A549 (cell line): Measurements from ENCODE around the gene POLR3F. TPM values are rescaled to one million over a fixed set of nuclear protein-coding genes. Genes with fewer than 3 reads are reported as not detected.

ENCODE experiments used
- ATAC-seq, 2 experiments: fragments of 200-7000 bp in 1 of 2; fragments of >200 bp in 1 of 2; cut with Nextera tagmentation in 1 of 2; cut with Tn5 transposase in 1 of 2; 3 replicates each; pipeline versions ENCODE4 v1.8.0 to v1.9.1; 2018 to 2020; ENCODE audit warnings: mild to moderate bottlenecking in 1 of 2, moderate library complexity in 1 of 2
- CTCF ChIA-PET: fragments of 300-600 bp; sonication (Branson Sonifier 250); formaldehyde crosslinking; extraction: SDS; loops from one replicate; lab custom pipeline; 2021; ENCODE audit warnings: antibody characterized with exemption, inconsistent platforms; lab: Yijun Ruan, JAX
- POLR2A ChIA-PET: fragments of 350-600 bp; formaldehyde crosslinking; extraction: SDS; loops from one replicate; lab custom pipeline; 2021; ENCODE audit warnings: antibody characterized with exemption, inconsistent platforms; lab: Yijun Ruan, JAX
- DNase-seq, 2 experiments: peaks; one replicate each; pipeline versions ENCODE4 v3.0.0 to v3.0.0-alpha.2; 2011 to 2016; ENCODE audit warnings: low read depth in 1 of 2, low spot score in 1 of 2
- FAIRE-seq: peaks from 2 replicates; lab custom pipeline; 2011; peaks lifted over from hg19 to GRCh38; lab: Jason Lieb, UNC
- H3K27ac ChIP-seq, 2 experiments: fragments of >200 bp; sonication (Bioruptor Twin); formaldehyde crosslinking; 3 replicates each; pipeline ENCODE4 v1.5.1; 2016 to 2017
- H3K4me1 ChIP-seq: fragments of >200 bp; sonication (Bioruptor Twin); formaldehyde crosslinking; 3 replicates; pipeline ENCODE4 v1.6.1; 2016
- H3K4me2 ChIP-seq: fragments of >200 bp; sonication (Bioruptor Twin); formaldehyde crosslinking; 3 replicates; pipeline ENCODE4 v1.6.1; 2016
- H3K4me3 ChIP-seq: fragments of >200 bp; sonication (Bioruptor Twin); formaldehyde crosslinking; 3 replicates; pipeline ENCODE4 v1.5.1; 2016
- H3K9me3 ChIP-seq: fragments of >200 bp; sonication (Bioruptor Twin); formaldehyde crosslinking; 3 replicates; pipeline ENCODE4 v1.6.1; 2016
- CBX8 ChIP-seq: fragments of 200-600 bp; sonication (generic); IDR thresholded peaks from 2 replicates; pipeline ENCODE4 v1.6.1; 2016
- CHD2 ChIP-seq: fragments of 150-350 bp; IDR thresholded peaks from 2 replicates; pipeline ENCODE4 v1.6.1; 2014; ENCODE audit warnings: low read length; ENCODE audit not compliant: partially characterized antibody
- CHD4 ChIP-seq: fragments of 200-600 bp; sonication (generic); IDR thresholded peaks from 2 replicates; pipeline ENCODE4 v1.6.1; 2016; ENCODE audit warnings: antibody characterized with exemption, mild to moderate bottlenecking, borderline replicate concordance
- EHF ChIP-seq: fragments of 250-450 bp; sonication (Bioruptor Pico); IDR thresholded peaks from 2 replicates; pipeline ENCODE4 v1.5.0; 2020; ENCODE audit warnings: mild to moderate bottlenecking
- FOXS1 ChIP-seq: fragments of 250-450 bp; sonication (Bioruptor Pico); IDR thresholded peaks from 2 replicates; pipeline ENCODE4 v1.5.0; 2020; ENCODE audit warnings: mild to moderate bottlenecking, moderate library complexity
- HES2 ChIP-seq: fragments of >200 bp; sonication (Bioruptor Twin); formaldehyde crosslinking; IDR thresholded peaks from 2 replicates; pipeline ENCODE4 v1.6.1; 2016
- HEYL ChIP-seq: fragments of 250-450 bp; sonication (Bioruptor Pico); IDR thresholded peaks from 2 replicates; pipeline ENCODE4 v1.8.0; 2021; ENCODE audit warnings: mild to moderate bottlenecking, moderate library complexity
- HOXB13 ChIP-seq: fragments of 250-450 bp; sonication (Bioruptor Pico); IDR thresholded peaks from 2 replicates; pipeline ENCODE4 v1.5.0; 2020; ENCODE audit warnings: low read depth, mild to moderate bottlenecking, moderate library complexity
- HOXB5 ChIP-seq: fragments of 250-450 bp; sonication (Bioruptor Pico); IDR thresholded peaks from 2 replicates; pipeline ENCODE4 v1.5.0; 2020; ENCODE audit warnings: mild to moderate bottlenecking, moderate library complexity
- JUNB ChIP-seq: fragments of >200 bp; sonication (Bioruptor Twin); formaldehyde crosslinking; IDR thresholded peaks from 2 replicates; pipeline ENCODE4 v1.6.1; 2016
- NFE2L2 ChIP-seq: fragments of 150-350 bp; conservative IDR thresholded peaks from 2 replicates; pipeline ENCODE4 v1.6.1; 2014; ENCODE audit warnings: low read length
- PHF8 ChIP-seq: fragments of 200-600 bp; sonication (generic); IDR thresholded peaks from 2 replicates; pipeline ENCODE4 v1.6.1; 2016; ENCODE audit warnings: low read depth, mild to moderate bottlenecking, antibody characterized with exemption, moderate library complexity, borderline replicate concordance
- POLR2A ChIP-seq: IDR thresholded peaks from 2 replicates; pipeline ENCODE4 v1.6.1; 2012; ENCODE audit warnings: mild to moderate bottlenecking, low read length
- RFX5 ChIP-seq: fragments of 450-650 bp; IDR thresholded peaks from 2 replicates; pipeline ENCODE4 v1.7.1; 2014; ENCODE audit warnings: antibody characterized with exemption, mild to moderate bottlenecking, moderate library complexity
- TP53 ChIP-seq: fragments of 250-450 bp; sonication (Bioruptor Pico); IDR thresholded peaks from 2 replicates; pipeline ENCODE4 v1.5.0; 2021; ENCODE audit warnings: mild to moderate bottlenecking, moderate library complexity
- ZC3H11A ChIP-seq: fragments of 450-650 bp; IDR thresholded peaks from 2 replicates; pipeline ENCODE4 v1.6.1; 2014; ENCODE audit warnings: antibody characterized with exemption, mild to moderate bottlenecking
- WGBS: methylation state at CpG from one replicate; pipeline ENCODE4 v1.1.6; 2017; ENCODE audit errors: missing lambda C conversion rate; 5-methylcytosine and 5-hydroxymethylcytosine counted together
- polyA plus RNA-seq, 4 experiments: library from polyadenylated mRNA; depleted of rRNA in 3 of 4; stranded (reverse); fragments of >200 nt; fragmentation: RNase III in 1 of 4; extraction: RNeasy Plus Mini Kit Qiagen cat#74134 plus additional on column Dnase treatment in 1 of 4; gene quantifications; 2 replicates in 3 of 4; 3 replicates in 1 of 4; pipeline ENCODE4 v1.2.3, GENCODE V29; 2011 to 2017
- TF ChIP-seq, protein P1 (sequence below): fragments of 200-600 bp; sonication (generic); IDR thresholded peaks from 2 replicates; pipeline ENCODE4 v1.6.1; 2016; ENCODE audit warnings: antibody characterized with exemption, mild to moderate bottlenecking, moderate library complexity
- TF ChIP-seq, protein P2 (sequence below): fragments of 150-350 bp; IDR thresholded peaks from 2 replicates; pipeline ENCODE4 v1.6.1; 2014; ENCODE audit warnings: low read depth, mild to moderate bottlenecking, low read length
- TF ChIP-seq, protein P3 (sequence below): fragments of >200 bp; sonication (Bioruptor Twin); formaldehyde crosslinking; IDR thresholded peaks from 3 replicates; pipeline ENCODE4 v1.6.1; 2016

Gene POLR3F
- polyA plus RNA-seq, 2 of the 4 experiments (the other 2 are of a cell fraction) = 20.7 to 22.6 TPM

DNA sequence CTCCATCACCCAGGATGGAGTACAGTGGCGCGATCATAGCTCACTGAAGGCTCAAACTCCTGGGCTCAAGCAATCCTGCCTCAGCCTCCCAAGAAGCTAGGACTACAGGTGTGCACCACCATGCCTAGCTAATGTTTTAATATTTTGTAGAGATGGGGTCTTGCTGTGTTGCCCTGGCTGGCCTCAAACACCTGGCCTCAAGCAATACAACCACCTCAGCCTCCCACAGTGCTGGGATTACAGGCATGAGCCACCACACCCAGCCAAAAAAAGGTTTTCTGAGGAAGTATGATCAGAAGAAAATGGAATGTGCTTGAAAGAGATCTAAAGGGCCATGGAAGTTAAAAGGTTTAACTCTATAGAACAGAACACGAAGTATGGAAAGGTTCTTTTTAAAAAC, 21.1 kb downstream of the POLR3F start (continued):
- TF ChIP-seq ZC3H11A (no peak), TP53 (CRISPR knock-in tag) (no peak)
- TF ChIP-seq, protein P1, sequence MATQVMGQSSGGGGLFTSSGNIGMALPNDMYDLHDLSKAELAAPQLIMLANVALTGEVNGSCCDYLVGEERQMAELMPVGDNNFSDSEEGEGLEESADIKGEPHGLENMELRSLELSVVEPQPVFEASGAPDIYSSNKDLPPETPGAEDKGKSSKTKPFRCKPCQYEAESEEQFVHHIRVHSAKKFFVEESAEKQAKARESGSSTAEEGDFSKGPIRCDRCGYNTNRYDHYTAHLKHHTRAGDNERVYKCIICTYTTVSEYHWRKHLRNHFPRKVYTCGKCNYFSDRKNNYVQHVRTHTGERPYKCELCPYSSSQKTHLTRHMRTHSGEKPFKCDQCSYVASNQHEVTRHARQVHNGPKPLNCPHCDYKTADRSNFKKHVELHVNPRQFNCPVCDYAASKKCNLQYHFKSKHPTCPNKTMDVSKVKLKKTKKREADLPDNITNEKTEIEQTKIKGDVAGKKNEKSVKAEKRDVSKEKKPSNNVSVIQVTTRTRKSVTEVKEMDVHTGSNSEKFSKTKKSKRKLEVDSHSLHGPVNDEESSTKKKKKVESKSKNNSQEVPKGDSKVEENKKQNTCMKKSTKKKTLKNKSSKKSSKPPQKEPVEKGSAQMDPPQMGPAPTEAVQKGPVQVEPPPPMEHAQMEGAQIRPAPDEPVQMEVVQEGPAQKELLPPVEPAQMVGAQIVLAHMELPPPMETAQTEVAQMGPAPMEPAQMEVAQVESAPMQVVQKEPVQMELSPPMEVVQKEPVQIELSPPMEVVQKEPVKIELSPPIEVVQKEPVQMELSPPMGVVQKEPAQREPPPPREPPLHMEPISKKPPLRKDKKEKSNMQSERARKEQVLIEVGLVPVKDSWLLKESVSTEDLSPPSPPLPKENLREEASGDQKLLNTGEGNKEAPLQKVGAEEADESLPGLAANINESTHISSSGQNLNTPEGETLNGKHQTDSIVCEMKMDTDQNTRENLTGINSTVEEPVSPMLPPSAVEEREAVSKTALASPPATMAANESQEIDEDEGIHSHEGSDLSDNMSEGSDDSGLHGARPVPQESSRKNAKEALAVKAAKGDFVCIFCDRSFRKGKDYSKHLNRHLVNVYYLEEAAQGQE = no peak

GRCh38 chr20:18496042-18496441, 28.9 kb downstream of the POLR3F start:
- TF ChIP-seq, protein P2, sequence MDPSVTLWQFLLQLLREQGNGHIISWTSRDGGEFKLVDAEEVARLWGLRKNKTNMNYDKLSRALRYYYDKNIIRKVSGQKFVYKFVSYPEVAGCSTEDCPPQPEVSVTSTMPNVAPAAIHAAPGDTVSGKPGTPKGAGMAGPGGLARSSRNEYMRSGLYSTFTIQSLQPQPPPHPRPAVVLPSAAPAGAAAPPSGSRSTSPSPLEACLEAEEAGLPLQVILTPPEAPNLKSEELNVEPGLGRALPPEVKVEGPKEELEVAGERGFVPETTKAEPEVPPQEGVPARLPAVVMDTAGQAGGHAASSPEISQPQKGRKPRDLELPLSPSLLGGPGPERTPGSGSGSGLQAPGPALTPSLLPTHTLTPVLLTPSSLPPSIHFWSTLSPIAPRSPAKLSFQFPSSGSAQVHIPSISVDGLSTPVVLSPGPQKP = no peak
- TF ChIP-seq NFE2L2 (no peak), CBX8 (no peak), RFX5 (no peak), CHD4 (no peak), HES2 (no peak), POLR2A (no peak), CHD2 (no peak), TP53 (CRISPR knock-in tag) (no peak), JUNB (no peak), FOXS1 (CRISPR knock-in tag) (no peak), HEYL (CRISPR knock-in tag) (no peak), ZC3H11A (no peak), HOXB13 (no peak), PHF8 (no peak), HOXB5 (no peak), EHF (CRISPR knock-in tag) (no peak)
- TF ChIP-seq, protein P3, sequence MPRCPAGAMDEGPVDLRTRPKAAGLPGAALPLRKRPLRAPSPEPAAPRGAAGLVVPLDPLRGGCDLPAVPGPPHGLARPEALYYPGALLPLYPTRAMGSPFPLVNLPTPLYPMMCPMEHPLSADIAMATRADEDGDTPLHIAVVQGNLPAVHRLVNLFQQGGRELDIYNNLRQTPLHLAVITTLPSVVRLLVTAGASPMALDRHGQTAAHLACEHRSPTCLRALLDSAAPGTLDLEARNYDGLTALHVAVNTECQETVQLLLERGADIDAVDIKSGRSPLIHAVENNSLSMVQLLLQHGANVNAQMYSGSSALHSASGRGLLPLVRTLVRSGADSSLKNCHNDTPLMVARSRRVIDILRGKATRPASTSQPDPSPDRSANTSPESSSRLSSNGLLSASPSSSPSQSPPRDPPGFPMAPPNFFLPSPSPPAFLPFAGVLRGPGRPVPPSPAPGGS = no peak
- TF ChIP-seq, all 56 proteins: peak for 0
- ATAC-seq (no peak), DNase-seq (no peak), FAIRE-seq (no peak)
- Histone ChIP-seq H3K27ac (peak overlapping the region in 1 of 2 experiments; percentile 87; a peak in 3 of 6 replicates), H3K4me2 (peak overlapping the region; percentile 87), H3K4me3 (peak overlapping the region; percentile 70), H3K4me1 (peaks cover 12% of the 10 kb centered on the region), H3K9me3 (no peaks in the 10 kb centered on the region)
- 33% methylated on average over 7 of the region's 7 CpGs for WGBS
- CTCF ChIA-PET = interaction anchor here (0.8 to 2.8 kb wide), 5 partner anchors 10 to 967 kb away, joined by 3 to 15 read pairs (median 3); partner anchors contain the start of gene SEC23B
- POLR2A ChIA-PET = interaction anchor here (0.5 to 4.7 kb wide), 5 partner anchors 9 to 1087 kb away, joined by 3 to 75 read pairs (median 3); partner anchors contain the start of genes DZANK1, POLR3F and SEC23B
